Raji (cell line): ENCODE data around the gene MARCHF11.

Experiments used
- POLR2A ChIP-seq: IDR thresholded peaks from 2 replicates; pipeline ENCODE4 v1.6.1; 2011; ENCODE audit warnings: low read depth, low read length, control low read depth; ENCODE audit not compliant: insufficient read depth

The MARCHF11 gene

DNA sequence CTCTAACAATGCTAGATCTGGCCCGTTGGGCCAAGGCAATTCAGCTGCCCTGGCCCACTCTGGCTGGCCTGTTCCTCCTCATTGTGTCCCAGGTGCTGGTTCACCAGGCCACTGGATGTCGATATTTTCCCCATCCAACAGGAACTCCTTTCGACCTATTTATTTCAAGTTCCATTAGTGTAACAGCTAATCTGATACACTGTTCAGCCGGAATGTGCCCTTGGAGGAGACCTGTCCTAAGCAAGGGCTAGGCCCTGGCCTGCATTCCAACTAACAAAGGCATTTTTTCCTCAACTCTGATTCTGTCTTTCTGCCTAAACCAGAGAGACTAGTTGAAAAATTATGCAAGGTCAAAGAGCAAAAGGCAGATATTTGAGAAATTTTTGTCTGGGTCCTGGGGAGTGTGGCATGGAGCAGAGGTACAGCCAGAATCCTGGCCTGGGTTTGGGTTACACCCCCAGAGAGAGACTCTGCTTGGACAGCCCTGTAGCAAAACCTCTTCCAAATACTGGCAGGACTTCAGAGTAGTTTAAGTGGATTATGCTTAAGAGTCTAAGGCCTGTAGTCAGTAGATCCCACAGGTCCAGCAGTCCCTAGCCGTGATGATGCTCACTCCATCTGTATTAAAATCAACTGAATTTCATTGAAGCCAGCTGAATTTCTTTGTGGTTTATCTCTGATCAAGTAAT, 36.1 kb downstream of the MARCHF11 start:
- TF ChIP-seq POLR2A = no peak

GRCh38 chr5:16140944-16141343, 38.6 kb downstream of the MARCHF11 start:
- TF ChIP-seq POLR2A = no peak

GRCh38 chr5:16140417-16140816, 39.2 kb downstream of the MARCHF11 start:
- TF ChIP-seq POLR2A = no peak

DNA sequence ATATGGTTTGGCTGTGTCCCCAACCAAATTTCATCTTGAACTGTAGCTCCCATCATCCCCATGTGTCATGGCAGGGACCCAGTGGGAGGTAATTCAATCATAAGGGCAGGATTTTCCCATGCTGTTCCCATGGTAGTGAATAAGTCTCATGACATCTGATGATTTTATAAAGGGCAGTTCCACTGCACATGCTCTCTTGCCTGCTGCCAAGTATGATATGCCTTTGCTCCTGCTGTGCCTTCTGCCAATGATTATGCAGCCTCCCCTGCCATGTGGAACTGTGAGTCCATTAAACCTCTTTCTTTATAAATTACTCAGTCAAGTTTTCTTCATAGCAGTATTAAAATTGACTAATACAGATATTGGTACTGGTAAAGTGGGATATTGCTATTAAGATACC, 42.4 kb downstream of the MARCHF11 start:
- no peak for TF ChIP-seq POLR2A

DNA sequence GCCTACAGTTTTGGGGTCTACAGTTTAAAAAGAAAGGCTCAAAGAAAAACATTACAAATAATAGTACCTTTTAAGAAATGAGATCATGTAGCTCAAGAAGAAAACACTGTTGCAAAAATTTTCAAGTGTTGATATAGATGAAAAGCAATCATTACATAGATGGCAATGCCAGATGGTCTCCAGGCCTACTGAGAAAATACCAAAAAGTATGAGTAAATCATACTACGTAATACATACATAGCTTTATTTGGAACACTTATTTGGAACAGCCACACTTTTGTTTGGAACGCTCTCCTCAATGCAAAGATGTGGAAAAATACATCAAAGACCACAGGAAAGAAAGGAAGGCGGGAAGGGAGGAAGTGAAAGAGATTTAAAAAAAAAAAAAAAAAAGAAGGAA, 44.1 kb downstream of the MARCHF11 start:
- no peak for TF ChIP-seq POLR2A

DNA sequence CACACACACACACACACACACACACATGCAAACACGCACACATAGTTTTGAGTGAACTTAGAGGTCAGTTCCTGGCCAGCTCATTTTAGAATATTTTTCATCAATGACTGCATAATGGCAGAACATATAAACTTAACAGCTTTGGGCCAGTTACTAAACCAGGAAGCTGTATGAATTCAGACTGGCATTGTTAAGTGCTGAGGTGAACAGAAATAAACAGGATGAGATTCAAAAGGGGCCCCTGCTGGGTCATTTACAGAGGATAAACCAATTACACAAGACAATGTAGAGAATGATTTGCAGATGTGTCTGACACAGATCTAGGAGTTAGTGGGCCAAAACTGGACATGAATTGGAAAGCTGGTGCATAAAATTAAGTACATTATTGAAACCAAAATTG, 44.6 kb downstream of the MARCHF11 start:
- TF ChIP-seq POLR2A = no peak

- no peak for TF ChIP-seq POLR2A
Measured at GRCh38 chr5:16134204-16134603, 45.4 kb downstream of the MARCHF11 start.

DNA sequence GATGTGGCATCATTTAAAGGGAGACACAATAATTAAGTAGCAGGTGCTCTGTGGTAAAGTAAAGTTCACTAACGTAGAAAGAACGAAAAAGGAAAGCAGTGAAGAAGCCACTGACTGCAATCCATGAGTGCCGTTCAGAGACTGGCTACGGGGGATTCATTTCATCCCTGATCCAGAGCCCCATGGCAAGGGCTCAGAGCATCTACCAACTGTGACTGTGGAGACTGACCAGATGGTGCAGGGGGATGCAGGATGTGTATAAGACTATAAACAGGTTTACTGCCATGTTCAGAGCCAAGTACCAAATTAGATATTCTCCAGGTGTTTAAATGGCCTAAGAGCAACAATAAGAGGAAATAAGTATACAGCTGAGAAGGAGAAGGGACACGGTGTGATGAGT, 47.7 kb downstream of the MARCHF11 start:
- TF ChIP-seq POLR2A = no peak

DNA sequence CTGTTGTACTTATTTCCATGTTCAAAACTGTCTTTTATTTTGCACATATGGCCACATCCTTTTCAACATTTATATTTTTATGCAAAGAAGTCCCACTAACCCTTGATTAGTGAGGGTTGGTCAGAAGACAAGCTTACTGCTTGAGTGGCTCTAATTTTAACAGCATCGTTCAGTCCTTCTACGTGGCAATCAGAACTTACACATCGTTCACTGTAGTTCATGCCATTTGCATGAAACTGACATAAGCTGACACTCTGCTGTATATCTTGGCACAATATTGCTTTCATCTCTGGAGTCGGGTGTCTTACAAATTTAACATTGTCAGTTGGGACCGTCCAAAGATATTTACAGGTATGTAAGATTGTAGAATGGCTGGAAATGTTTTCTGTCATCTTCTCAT, 50.6 kb downstream of the MARCHF11 start:
- no peak for TF ChIP-seq POLR2A

DNA sequence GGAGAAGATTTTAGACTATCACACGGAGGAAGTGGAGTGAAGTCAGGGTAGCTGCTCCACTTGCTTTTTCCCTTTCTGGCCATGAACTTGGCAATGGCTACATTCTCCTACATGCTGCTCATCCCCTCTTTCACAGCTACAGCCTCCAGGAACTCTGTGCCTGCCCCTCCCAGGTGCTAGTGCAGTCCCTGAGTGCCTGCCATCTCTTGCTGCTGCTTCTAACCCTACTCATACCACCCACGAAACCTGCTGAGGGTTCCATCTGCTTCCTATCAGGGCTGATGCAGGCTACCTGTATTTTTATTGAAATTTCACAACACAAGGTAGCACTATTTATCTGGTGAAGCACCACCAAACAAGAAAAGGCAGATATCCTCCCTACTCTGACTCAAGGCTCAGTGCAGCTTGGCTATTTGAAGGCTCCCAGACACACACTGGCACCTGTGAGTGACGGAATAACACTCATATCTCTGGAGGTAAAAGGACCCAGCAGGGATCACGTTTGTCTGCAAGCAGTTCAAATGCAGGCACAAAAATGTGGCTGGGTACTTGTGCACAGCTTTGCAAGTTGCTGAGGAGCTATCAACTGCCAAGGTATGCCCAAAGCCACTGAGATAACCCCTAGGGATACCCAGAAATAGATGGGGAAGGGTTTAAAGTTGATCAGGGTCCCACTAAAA, 51.6 kb downstream of the MARCHF11 start:
- TF ChIP-seq POLR2A = no peak

GRCh38 chr5:16120579-16120978, 59.0 kb downstream of the MARCHF11 start:
- no peak for TF ChIP-seq POLR2A

DNA sequence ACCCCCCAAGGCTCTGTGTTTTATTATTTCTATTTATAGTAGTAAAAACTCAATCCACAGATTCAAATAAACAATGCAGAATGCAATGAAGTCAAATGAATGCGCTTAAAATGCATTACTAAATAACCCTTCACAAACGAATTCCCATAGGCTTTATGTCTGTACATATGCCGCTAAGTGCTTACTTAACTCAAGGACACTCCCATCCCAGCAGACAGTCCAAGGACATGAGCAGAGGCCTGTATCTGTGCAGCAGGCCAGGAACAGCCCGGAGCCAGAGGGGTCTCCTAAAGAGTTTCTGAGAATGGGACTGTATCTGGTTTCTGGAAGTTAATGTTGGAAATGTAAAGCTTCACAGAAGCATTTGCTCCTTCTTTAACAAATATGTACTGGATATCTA, 59.8 kb downstream of the MARCHF11 start:
- TF ChIP-seq POLR2A = no peak

- TF ChIP-seq POLR2A = no peak
Measured at GRCh38 chr5:16115140-16115539, 64.5 kb downstream of the MARCHF11 start.

DNA sequence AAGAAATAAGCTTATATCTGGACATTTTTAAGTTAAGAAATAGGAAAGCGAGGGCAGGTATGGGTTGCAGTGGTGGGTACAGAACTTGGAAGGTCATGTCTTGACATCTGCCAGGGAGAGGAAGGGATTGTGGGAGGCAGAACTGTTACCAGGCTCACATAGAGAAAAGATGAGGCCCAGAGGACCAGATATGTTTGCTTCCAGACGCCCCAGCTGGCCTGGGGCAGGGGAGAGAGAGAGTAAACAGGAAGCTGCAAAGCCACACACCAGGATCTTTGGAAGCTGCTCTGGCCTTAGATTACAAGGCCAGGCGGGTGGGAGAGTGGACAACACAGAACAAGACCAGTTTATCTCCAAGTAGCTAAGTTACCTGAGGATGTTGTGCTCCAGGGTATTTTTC, 71.2 kb downstream of the MARCHF11 start:
- TF ChIP-seq POLR2A = no peak

DNA sequence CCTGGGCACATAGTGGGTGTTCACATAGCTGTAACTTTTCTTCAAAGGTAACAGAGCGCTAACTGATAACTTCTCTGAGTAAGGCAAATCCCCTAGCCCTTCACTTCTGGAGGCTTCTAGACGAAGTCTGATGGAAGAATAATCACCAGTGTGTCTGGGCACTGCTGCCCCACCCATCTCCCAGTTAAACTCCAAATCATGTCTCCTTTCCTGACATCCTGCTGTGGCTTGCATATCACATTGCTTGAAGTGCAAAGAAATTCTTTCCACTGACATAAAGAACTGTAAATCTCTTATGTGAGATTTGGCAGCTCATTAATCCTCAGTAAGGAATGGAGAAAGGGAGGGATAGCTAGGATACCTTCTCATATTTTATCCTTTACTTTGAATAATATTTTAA, 74.6 kb downstream of the MARCHF11 start:
- no peak for TF ChIP-seq POLR2A

- TF ChIP-seq POLR2A = no peak
Measured at GRCh38 chr5:16095612-16096011, 84.0 kb downstream of the MARCHF11 start.

DNA sequence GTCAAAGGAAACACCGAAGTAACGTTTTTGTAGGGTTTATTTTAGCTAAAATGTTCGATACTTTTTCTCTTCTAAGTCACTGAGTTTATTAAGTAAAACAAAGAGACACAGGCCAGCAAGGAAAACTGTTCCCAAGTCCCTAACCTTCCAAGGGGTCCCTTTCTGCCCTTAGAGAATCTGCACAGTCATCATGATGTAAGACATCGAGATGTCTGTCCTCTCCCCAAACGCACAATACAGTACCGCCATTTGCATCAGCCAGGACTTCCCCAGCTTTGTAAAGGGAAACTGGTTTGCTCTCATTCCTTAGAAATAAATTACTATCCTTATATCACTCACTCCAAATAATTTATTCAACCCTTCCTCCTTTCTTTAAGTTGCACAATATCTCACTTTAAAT, 89.3 kb downstream of the MARCHF11 start:
- TF ChIP-seq POLR2A = no peak
